C4-2B (cell line): ENCODE data around the gene AFAP1L1.

ENCODE experiments used
- CTCF ChIP-seq: fragments of 450-650 bp; conservative IDR thresholded peaks from 2 replicates; pipeline ENCODE4 v1.5.1; 2017; ENCODE audit warnings: mild to moderate bottlenecking
- ZFX ChIP-seq: fragments of 450-650 bp; IDR thresholded peaks from 2 replicates; pipeline ENCODE4 v1.6.1; 2017

GRCh38 chr5:149323621-149324205 lies 52.1 kb downstream of the AFAP1L1 start:
- TF ChIP-seq CTCF (no peak), ZFX (no peak)
